Glomerular endothelial cell (primary cell): ENCODE results near the gene LRP10. TPM values are rescaled to one million over a fixed set of nuclear protein-coding genes. Genes with fewer than 3 reads are reported as not detected.
"Not testable (repeated sequence)": the region's sequence is repeated elsewhere in the genome, so short reads cannot be mapped to it uniquely, and the experiment has no call there.

ENCODE experiments used
- DNase-seq: peaks from one replicate; pipeline ENCODE4 v3.0.0-alpha.2; 2011; ENCODE audit warnings: low read depth, low spot score; ENCODE audit errors: extremely low read depth
- total RNA-seq: library from RNA; depleted of rRNA; stranded (reverse); fragments of >200 nt; gene quantifications from 2 replicates; pipeline ENCODE4 v1.2.3, GENCODE V29; 2015

LRP10 gene
- total RNA-seq, 1 donor from 2014 or later, result 187 TPM

DNA sequence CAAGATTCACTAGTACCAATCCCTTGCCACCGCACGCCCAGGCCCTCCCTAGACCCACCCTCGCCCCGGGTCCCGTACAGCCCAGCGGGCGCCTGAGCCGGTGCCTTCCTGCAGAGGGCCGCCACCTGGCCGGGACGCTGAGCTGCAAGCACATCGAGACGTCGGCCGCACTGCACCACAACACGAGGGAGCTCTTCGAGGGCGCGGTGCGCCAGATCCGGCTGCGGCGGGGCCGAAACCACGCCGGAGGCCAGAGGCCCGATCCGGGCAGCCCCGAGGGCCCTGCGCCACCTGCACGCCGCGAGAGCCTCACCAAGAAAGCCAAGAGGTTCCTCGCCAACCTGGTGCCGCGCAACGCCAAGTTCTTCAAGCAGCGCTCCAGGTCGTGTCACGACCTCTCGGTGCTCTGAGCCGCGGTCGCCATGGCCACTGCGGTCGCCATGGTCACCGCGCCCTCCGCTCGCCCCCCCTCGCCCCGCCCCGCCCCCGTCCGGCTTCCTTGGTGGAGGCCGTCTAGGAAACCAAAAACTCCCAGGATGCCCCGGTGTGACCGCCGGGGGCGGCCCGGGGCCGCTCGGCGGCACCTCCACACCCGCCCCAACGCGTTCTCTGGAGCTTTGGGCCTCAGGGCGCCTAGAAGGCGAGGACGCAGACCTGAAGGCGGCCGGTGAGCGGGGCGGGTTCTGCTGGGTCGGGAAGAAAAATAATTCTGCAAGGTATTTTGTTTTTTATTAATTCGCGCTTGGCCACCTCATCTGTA, 15.1 kb downstream of the LRP10 start:
- DNase-seq, result no peak

- DNase-seq, result no peak
These were observed 15.9 kb downstream of the LRP10 start for GRCh38 chr14:22887260-22887989.

DNA sequence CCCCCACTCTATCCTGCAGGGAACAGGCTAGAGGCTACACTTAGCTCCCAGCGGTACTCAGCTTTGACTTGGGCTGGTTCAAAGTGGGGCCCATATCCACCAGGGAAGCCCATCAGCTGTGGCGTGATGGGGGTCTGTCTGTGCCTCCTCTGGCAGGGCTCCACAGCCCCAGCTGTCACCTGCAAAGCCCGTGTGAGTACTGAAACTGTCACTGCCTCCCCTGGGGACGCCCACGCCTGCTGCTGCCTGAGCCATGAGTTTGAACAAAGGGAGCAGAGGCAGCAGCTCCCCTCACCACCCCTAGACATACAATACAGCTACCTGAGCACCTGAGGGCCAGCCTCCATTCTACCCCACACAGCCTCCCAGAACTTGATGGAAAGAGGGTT, 16.4 kb downstream of the LRP10 start:
- DNase-seq, result no peak

GRCh38 chr14:22888662-22889061, 17.1 kb downstream of the LRP10 start:
- DNase-seq, result no peak

- no peak for DNase-seq
These were observed 18.9 kb downstream of the LRP10 start for GRCh38 chr14:22890416-22890815.

- DNase-seq, result no peak
These were observed 20.9 kb downstream of the LRP10 start for GRCh38 chr14:22892488-22892887.

DNA sequence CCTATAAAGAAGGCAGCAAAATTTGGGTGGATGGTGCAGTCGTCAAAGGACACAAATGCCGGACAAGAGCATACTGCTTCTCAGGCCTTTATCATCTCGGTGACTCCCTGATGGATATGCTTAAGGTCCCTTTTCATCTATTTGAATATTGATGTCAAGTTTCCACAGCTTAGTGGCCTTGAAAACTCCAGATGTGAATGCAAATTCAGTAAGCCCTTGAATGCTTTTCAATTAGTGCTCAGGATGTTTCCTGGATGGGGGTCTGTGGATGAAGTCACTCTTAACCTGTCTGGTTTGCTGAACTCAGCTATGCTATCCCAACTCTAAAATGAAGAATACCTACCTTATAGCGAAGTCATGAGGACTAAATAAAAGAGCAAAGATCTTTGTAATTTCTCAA, 22.2 kb downstream of the LRP10 start:
- DNase-seq, result no peak

DNA sequence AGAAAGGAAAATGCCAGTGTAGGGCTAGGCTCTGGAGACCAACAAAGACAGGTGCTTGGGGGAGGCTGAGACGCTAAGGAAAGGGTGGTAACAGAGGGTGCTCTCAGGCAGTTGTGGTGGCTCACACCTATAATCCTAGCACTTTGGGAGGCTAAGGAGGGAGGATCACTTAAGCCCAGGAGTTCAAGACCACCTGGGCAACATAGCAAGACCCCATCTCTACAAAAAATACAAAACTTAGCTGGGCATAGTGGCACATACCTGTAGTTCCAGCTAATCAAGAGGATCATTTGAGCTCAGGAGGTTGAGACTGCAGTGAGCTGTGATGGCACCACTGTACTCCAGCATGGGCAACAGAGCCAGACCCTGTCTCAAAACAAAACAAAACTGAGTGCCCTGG, 23.9 kb downstream of the LRP10 start:
- no peak for DNase-seq

GRCh38 chr14:22896356-22896755, 24.8 kb downstream of the LRP10 start:
- DNase-seq, result no peak

- no peak for DNase-seq
These were observed 25.2 kb downstream of the LRP10 start for GRCh38 chr14:22896760-22897159.

GRCh38 chr14:22897357-22897756, 25.8 kb downstream of the LRP10 start:
- no peak for DNase-seq

- DNase-seq, result no peak
These were observed 27.0 kb downstream of the LRP10 start for GRCh38 chr14:22898302-22899090.

GRCh38 chr14:22900081-22900799, 28.7 kb downstream of the LRP10 start:
- no peak for DNase-seq

GRCh38 chr14:22901799-22902198, 30.3 kb downstream of the LRP10 start:
- DNase-seq, result no peak

- no peak for DNase-seq
These were observed 32.2 kb downstream of the LRP10 start for GRCh38 chr14:22903742-22904087.

GRCh38 chr14:22905627-22906026, 34.1 kb downstream of the LRP10 start:
- no peak for DNase-seq

- DNase-seq, result no peak
These were observed 34.5 kb downstream of the LRP10 start for GRCh38 chr14:22906073-22906472.

- DNase-seq, result no peak
These were observed 35.9 kb downstream of the LRP10 start for GRCh38 chr14:22907429-22907828.

DNA sequence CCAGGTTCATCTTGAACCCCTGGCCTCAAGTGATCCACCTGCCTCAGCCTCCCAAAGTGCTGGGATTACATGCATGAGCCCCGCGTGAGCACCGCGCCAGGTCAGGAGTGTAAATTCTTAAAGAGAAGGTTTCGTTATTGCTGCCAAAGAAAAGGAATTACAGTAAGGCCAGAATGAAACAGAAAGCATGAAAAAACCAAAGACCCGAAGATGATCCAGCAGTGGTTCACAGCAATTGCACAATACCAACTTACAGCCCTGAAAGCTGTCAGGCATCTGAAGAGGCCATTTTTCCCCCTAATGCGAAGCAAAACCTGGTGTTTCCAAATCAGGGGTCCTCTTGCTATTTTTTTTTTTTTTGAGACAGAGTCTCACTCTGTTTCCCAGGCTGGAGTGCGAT, 37.1 kb downstream of the LRP10 start:
- DNase-seq, result no peak

GRCh38 chr14:22910916-22911315, 39.4 kb downstream of the LRP10 start:
- DNase-seq, result no peak

GRCh38 chr14:22914836-22915235, 43.3 kb downstream of the LRP10 start:
- not testable (repeated sequence) for DNase-seq
